Glomerular visceral epithelial cell (primary cell): ENCODE measurements around the gene VASP.

Experiments used
- DNase-seq: peaks from one replicate; pipeline ENCODE4 v3.0.0-alpha.2; 2016; ENCODE audit errors: extremely low spot score

Gene VASP

GRCh38 chr19:45547965-45548609, 40.8 kb downstream of the VASP start:
- peak; percentile 39 for DNase-seq

DNA sequence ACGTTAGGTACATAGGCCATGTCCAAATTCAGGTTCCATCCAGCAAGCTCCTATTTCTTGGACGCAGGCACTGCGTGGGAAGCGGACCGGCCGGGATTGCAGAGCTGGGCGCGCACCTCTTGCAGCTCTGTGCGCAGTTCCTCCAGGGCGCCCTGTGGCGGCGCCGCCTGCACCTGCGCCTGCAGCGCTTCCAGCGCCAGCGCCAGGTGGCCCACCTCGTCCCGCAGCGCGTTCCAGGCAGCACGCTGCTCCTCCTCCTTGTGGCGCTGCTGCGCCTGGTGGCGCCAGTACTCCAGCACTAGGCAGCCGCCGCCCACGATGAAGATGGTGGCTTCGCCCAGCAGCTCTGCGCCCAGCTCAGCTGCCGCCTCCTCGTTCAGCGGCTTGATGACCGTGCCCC, 46.2 kb downstream of the VASP start:
- DNase-seq, result no peak

- DNase-seq, result no peak
Observed at GRCh38 chr19:45554481-45554880, 47.2 kb downstream of the VASP start.

- no peak for DNase-seq
Observed at GRCh38 chr19:45556835-45557234, 49.6 kb downstream of the VASP start.

DNA sequence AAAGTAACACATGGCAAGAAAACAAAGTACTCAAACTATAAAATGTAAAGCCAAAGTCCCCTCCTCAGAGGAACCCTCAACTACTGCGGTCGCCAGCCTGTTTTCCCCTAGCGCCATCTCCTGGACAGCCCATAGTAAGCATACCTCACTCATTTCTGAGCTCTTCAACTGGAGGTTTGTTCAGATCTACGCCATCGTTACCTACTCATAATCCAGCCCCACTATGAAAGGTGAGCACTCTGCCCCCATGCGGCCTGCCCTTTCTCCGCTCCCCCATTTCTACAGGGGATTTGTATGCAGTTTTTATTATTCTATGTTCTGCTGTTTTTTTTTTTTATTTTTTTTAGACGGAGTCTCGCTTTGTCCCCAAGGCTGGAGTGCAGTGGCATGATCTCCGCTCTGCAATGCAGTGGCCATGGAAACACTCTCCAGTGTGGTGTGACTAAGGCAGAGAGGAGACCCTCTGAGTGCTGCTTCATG, 51.2 kb downstream of the VASP start:
- peak; percentile 29 for DNase-seq

GRCh38 chr19:45560038-45560437, 52.8 kb downstream of the VASP start:
- DNase-seq, result no peak

DNA sequence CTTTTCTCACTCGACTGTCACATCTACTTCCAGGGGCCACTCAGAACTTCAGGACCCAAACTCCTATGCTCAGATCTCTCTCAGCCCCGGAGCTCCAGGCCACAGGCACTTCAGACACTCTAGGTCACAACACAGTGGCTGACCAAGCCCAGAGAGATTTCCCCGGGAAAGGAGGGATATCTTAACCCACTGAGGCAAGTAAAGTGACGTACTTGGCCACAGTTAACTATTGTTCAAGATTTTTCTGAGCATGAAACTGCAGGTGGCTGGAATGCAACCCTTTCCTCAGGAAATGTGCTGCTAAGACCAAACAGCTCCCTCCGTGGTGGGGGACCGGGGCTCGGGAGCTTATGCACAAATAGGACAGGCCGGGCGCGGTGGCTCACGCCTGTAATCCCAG, 53.4 kb downstream of the VASP start:
- DNase-seq, result no peak

DNA sequence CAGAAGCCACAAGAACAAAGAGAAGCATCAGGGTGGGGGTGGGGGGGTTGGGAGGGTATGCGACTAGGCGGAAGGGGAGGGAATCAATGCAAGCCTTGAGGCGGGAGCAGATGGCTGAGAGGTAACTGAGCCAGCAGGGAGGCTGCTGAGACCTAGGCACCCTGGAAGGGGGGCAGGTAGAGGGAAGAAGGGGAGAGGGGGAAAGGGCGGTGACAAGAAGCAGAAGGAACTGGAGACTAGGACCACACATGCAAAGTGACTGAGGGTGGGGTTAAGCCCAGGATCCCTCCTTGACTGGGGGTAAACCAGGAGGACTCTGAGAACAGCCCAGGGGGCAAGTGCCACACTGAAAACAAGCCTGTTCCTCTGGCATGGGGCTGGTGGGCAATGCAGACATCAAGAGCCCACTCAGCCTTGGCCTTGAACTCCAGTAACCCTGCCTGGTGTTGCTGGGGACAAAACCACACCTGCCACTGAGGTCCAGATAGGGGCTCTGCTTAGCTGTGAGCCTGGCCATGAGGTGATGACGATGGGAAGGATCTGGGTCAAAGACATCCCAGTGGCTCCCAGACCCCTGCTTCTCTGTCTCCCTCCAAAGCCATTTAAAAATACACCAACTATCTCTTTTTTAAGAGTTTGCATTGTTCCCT, 57.0 kb downstream of the VASP start:
- DNase-seq, result no peak

- DNase-seq, result no peak
Observed at GRCh38 chr19:45567609-45568008, 60.3 kb downstream of the VASP start.

- DNase-seq, result no peak
Observed at GRCh38 chr19:45568732-45569131, 61.5 kb downstream of the VASP start.

GRCh38 chr19:45569619-45570421, 62.5 kb downstream of the VASP start:
- peak; percentile 55 for DNase-seq

DNA sequence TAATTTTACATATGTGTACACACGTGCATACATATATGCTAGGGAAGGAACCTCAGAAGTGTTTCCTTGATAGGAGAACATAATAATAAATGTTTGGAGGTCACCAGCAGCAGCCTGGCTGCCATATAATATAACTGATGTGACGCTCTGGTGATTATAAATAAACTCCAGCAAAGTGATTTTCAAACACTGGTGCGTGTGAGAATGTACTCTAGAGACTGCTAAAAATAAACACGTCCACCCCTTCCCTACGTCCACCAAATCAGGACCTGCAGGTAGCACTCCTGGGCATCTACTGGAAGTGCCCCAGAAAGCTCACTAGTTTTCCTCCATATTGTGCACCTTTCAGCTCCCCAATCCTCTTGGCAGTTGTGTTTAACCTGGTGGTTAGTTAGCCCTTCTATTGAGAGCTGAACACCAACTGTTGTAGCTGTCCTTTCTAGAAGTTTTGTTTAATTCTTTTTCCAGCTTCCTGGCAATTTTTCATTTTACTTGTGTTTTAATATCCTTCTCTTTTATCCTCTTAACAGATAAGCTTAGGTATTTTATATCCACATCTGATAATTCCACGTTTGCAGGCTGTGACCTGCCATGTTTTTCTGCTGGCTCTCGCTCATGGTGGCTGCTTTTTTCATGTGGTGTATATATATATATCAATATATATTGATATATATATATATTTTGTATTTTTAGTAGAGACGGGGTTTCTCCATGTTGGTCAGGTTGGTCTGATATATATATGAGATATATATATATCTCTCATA, 64.4 kb downstream of the VASP start:
- no peak for DNase-seq

DNA sequence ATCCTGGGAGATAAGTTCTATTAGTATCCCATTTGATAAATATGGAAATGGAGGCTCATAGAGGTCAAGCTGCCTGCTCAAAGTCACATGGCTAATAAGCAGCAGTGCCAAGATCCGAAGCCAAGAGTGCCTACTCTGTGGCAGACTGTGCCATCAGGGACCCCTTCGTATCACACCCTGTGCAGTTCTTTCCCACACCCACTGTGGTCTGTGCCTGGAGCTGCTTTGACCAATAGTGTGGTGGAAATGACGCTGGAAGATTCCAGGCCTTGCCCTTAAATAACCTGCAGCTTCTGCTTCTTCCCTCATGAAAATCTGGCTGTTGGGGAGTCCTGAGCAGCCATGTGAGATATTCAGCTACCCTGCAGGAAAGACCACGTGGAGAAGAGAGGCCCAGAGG, 67.2 kb downstream of the VASP start:
- DNase-seq, result no peak

DNA sequence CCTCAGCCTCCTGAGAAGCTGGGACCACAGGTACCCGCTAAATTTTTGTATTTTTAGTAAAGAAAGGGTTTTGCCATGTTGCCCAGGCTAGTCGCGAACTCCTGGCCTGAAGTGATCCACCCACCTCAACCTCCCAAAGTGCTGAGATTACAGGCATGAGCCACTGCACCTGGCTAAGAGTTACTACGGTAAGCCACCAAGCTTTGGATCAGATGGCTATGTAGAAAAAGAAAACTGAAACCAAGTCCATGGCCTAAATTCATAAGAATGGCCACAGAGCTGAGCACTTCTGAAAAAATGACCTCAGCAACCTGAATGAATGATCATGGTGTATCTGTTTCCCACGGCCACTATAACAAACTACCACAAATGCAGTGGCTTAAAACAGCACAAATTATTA, 67.9 kb downstream of the VASP start:
- no peak for DNase-seq
